ENCODE measurements around the gene FSTL5.

FSTL5 gene

DNA sequence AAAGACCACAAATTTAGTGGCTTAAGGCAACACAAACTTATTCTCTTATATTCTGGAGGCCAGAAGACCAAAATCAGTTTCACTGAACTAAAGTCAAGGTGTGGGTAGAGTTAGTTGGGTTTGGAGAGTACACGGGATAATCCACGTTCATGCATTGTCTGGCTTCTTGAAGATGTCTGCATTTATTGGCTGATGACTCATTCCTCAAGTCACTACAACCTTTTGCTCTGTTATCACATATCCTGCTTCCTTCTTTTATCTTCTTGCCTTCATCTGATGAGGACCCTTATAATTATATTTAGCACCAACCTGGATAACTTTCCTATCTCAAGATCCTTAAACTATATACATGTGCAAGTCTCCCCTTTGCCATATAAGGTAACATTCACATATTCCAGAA lies 590.0 kb downstream of the FSTL5 start:
- TF ChIP-seq, protein P1, sequence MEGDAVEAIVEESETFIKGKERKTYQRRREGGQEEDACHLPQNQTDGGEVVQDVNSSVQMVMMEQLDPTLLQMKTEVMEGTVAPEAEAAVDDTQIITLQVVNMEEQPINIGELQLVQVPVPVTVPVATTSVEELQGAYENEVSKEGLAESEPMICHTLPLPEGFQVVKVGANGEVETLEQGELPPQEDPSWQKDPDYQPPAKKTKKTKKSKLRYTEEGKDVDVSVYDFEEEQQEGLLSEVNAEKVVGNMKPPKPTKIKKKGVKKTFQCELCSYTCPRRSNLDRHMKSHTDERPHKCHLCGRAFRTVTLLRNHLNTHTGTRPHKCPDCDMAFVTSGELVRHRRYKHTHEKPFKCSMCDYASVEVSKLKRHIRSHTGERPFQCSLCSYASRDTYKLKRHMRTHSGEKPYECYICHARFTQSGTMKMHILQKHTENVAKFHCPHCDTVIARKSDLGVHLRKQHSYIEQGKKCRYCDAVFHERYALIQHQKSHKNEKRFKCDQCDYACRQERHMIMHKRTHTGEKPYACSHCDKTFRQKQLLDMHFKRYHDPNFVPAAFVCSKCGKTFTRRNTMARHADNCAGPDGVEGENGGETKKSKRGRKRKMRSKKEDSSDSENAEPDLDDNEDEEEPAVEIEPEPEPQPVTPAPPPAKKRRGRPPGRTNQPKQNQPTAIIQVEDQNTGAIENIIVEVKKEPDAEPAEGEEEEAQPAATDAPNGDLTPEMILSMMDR (IDR thresholded peaks at IDR 0.05; ENCODE audit: low read depth, low read length), result no peak
- Histone ChIP-seq H3K4me3 (ENCODE audit: low read depth, low read length) (no peak overlapping the region), H3K4me1 (no peaks in the 10 kb centered on the region), H3K9me3 (no peaks in the 10 kb centered on the region), H3K36me3 (no peaks in the 10 kb centered on the region), H3K27me3 (no peaks in the 10 kb centered on the region)
- no peak for DNase-seq

DNA sequence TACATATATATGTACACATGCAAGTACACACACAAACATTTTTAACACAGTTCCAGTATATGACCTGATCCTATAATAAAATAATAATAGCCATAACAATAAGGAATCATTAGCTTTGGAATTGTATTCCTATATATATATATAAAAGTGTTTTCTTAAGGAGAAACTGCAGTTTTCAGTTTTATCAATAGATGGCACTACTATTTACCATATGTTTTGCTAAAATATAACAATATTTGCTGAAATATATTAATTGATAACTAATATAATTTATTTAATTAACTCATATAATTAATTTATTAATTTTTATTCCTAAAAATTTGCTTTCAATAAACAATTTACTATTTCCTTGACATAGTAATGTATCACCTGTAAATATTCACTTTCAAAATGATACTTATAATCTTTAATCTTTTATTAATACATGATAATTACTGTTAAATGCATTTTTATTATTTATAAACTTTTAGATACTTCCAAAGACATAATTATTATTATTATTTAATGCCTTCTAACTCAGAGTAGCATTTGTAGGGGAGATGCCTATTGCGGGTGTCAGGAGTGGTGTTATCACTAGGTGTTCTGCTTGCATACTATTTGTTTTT lies 599.5 kb downstream of the FSTL5 start:
- H3K4me1 ChIP-seq, result no peaks in the 10 kb centered on the region
- TF ChIP-seq, protein P1 (IDR thresholded peaks at IDR 0.05; ENCODE audit: low read depth, low read length), result no peak
- no peaks in the 10 kb centered on the region; the same call in 1 of the 2 replicates for H3K9me3 ChIP-seq
- DNase-seq, result no peak
- no peaks in the 10 kb centered on the region for H3K27me3 ChIP-seq
- no peak overlapping the region for H3K4me3 ChIP-seq (ENCODE audit: low read depth, low read length)
- no peaks in the 10 kb centered on the region for H3K36me3 ChIP-seq

DNA sequence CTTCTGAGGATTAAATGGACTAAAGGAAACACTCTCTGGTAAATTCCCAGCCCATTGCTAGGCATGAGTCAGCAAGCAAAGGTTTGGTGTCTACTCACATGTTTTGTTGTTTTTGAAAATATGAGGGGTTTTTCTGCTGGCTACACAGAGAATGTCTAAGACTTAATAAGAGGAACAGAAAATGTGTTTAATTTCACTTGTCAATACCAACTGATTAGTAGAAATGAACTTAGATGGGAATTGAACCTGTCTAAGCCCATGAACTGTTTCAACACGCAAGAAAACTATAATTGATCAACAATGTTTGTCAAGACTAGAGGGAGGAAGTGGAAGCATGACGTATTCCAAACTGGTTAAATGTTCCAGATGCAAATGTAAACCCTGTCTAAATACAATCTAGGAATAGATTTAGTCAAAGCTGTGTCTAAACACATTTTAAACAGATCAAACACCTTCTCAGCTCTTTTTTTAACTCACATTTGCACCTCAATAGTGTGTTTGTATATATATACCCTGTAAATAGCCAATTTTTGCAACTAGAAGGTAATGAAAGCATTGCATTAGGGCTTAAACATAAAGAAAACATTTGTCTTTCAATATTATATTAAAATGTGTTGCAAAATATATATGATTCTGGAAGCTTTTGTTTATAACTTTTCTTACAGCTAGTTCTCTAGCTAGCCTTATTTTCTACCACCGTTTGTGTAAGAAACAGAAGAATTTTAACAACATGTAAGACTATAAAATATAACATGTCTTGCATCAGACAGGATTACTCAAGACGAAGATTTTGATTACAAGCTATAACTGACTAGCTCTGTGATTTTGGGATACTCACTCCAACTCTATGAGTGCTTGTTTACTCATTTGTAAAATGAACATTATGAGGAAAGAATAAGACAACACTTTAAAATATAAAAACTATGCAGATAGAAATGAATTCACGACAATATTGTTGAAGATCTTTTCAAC lies 607.8 kb downstream of the FSTL5 start:
- H3K9me3 ChIP-seq, result no peaks in the 10 kb centered on the region
- no peaks in the 10 kb centered on the region for H3K27me3 ChIP-seq
- no peak overlapping the region for H3K4me3 ChIP-seq (ENCODE audit: low read depth, low read length)
- TF ChIP-seq, protein P1 (IDR thresholded peaks at IDR 0.05; ENCODE audit: low read depth, low read length), result no peak
- no peaks in the 10 kb centered on the region for H3K36me3 ChIP-seq
- H3K4me1 ChIP-seq, result no peaks in the 10 kb centered on the region; the same call in 1 of the 2 replicates
- DNase-seq, result no peak

DNA sequence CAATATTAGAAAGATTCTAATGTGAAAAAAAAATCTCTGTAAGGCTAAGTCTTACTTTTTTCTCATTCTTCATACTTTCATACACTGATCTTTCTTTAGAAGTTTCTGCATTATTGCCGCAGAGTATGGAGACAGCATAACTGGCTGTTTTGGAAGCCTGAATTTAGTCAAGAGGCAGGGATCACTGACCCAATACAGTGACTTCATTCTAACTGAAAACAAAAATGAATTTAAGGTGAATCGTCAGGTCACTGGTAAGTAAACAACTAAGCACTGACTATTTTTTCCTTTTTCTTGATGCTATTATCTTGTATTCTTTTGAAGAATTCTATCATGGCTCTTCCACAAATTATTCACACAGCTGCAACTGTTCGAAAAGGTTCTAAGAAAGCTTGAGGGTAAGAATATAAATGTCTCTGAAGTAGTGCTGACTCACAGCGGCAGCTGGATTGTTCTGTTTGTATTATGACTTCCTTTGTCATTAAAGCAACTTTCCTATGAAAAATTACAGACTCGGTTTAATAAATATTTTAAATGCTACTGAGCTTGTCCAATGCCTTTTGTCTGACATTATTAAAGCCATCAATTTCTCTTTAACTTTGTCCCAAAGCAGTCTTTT lies 609.3 kb downstream of the FSTL5 start:
- no peak for DNase-seq
- Histone ChIP-seq H3K4me3 (ENCODE audit: low read depth, low read length) (no peak overlapping the region), H3K9me3 (no peaks in the 10 kb centered on the region), H3K4me1 (no peaks in the 10 kb centered on the region; the same call in 1 of the 2 replicates), H3K36me3 (no peaks in the 10 kb centered on the region), H3K27me3 (no peaks in the 10 kb centered on the region)
- TF ChIP-seq, protein P1 (IDR thresholded peaks at IDR 0.05; ENCODE audit: low read depth, low read length), result no peak

DNA sequence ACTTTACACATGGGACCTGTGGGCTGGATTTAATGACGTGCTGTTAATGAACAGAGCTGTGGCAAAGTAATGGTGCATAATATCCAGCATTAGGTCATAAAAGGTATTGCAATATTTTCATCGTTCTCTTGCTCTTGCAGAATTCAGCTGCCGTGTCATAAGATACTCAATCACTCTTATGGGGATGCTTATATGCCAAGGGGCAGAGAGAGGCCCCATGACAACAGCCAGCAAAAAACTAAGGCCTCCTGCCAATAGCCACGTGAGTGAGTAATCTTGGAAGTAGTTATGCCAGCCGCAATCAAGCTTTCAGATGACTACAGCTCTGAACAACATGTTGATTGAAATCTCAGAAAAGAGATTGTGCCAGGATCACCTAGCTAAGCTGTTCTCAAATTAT lies 616.9 kb downstream of the FSTL5 start:
- DNase-seq, result no peak
- TF ChIP-seq, protein P1 (IDR thresholded peaks at IDR 0.05; ENCODE audit: low read depth, low read length), result no peak

More for the DNA sequence above, 616.9 kb downstream of the FSTL5 start:
- Histone ChIP-seq H3K4me1 (no peaks in the 10 kb centered on the region), H3K36me3 (no peaks in the 10 kb centered on the region), H3K27me3 (no peaks in the 10 kb centered on the region), H3K9me3 (no peaks in the 10 kb centered on the region), H3K4me3 (ENCODE audit: low read depth, low read length) (no peak overlapping the region)

All from BE2C (cell line).